ENCODE results near the gene CCDC192.

The CCDC192 gene

DNA sequence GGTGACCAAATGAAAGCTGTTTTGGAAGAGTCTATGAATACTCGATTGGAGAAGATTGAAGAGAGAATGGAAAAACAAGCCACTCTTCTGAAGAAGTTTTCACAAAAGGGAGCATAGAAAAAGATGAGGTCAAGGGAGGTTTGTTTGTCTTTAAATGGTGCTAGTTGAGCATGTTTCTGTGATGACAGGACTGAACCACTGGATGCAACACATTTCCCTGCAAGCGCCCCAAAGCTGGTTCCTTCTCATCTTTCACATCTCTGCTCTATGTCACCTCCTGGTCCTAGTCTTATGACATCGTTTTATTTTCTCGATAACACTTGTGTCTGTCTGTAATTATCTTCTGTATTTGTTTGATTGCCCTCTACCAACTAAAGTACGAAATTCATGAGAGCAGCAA is 3.8 kb upstream of the CCDC192 start:
- TF ChIP-seq EZH2phosphoT487 (IDR thresholded peaks at IDR 0.05; ENCODE audit: borderline replicate concordance, low read length), result no peak
- TF ChIP-seq, protein P1, sequence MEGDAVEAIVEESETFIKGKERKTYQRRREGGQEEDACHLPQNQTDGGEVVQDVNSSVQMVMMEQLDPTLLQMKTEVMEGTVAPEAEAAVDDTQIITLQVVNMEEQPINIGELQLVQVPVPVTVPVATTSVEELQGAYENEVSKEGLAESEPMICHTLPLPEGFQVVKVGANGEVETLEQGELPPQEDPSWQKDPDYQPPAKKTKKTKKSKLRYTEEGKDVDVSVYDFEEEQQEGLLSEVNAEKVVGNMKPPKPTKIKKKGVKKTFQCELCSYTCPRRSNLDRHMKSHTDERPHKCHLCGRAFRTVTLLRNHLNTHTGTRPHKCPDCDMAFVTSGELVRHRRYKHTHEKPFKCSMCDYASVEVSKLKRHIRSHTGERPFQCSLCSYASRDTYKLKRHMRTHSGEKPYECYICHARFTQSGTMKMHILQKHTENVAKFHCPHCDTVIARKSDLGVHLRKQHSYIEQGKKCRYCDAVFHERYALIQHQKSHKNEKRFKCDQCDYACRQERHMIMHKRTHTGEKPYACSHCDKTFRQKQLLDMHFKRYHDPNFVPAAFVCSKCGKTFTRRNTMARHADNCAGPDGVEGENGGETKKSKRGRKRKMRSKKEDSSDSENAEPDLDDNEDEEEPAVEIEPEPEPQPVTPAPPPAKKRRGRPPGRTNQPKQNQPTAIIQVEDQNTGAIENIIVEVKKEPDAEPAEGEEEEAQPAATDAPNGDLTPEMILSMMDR (IDR thresholded peaks at IDR 0.05; ENCODE audit: low read depth, low read length, poor library complexity, severe bottlenecking), result no peak
- Histone ChIP-seq H3K27ac (ENCODE audit: low read depth, low read length) (no peak overlapping the region), H3F3A (ENCODE audit: control insufficient read depth, insufficient read depth) (no peaks in the 10 kb centered on the region), H3K36me3 (ENCODE audit: control insufficient read depth, low read length) (no peaks in the 10 kb centered on the region), H4K20me1 (ENCODE audit: control insufficient read depth, insufficient read depth, low read depth, low read length) (no peaks in the 10 kb centered on the region), H3K9me3 (ENCODE audit: control insufficient read depth, insufficient read depth, low read length) (no peaks in the 10 kb centered on the region), H3K4me1 (ENCODE audit: control insufficient read depth, low read length) (no peaks in the 10 kb centered on the region), H3K4me2 (ENCODE audit: low read length) (no peak overlapping the region), H3K4me3 (ENCODE audit: low read length) (no peak overlapping the region), H3K27me3 (ENCODE audit: control insufficient read depth, low read length) (no peaks in the 10 kb centered on the region), H3K9me2 (replicated peaks; ENCODE audit: control insufficient read depth, low read length) (no peaks in the 10 kb centered on the region), H3K79me2 (ENCODE audit: control insufficient read depth, low read length) (no peaks in the 10 kb centered on the region)

DNA sequence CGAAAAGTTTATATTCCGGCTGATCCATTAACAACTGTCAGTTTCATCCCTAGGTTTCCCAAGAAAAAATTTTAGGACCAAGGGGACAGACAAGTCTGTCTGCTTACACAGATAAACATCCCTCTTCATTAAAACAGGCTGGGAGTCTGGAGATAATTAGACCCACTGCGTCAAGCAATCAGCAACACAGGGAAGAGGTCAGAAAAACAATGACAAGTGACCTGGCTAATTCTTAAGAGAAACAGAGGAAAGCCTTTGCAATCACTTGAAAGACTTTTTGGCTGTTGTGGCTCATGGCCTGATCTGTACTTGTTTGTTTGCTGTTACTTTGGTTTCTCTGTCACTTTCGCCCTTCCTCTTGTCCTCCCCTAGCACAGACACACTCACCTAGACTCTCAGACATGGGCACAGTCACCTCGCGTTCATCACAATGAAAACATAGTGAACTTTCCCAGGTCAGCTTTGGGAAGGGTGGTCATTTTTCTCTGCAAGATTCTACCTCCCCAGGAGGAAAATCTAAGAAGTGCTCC is 2.9 kb upstream of the CCDC192 start:
- H3K36me3 ChIP-seq (ENCODE audit: control insufficient read depth, low read length), result no peaks in the 10 kb centered on the region
- H3K4me1 ChIP-seq (ENCODE audit: control insufficient read depth, low read length), result no peaks in the 10 kb centered on the region
- H3K4me3 ChIP-seq (ENCODE audit: low read length), result no peak overlapping the region
- TF ChIP-seq EZH2phosphoT487 (IDR thresholded peaks at IDR 0.05; ENCODE audit: borderline replicate concordance, low read length), result no peak
- TF ChIP-seq, protein P1 (IDR thresholded peaks at IDR 0.05; ENCODE audit: low read depth, low read length, poor library complexity, severe bottlenecking), result no peak
- H3K9me3 ChIP-seq (ENCODE audit: control insufficient read depth, insufficient read depth, low read length), result no peaks in the 10 kb centered on the region
- no peak overlapping the region for H3K27ac ChIP-seq (ENCODE audit: low read depth, low read length)
- no peaks in the 10 kb centered on the region for H3K79me2 ChIP-seq (ENCODE audit: control insufficient read depth, low read length)
- H4K20me1 ChIP-seq (ENCODE audit: control insufficient read depth, insufficient read depth, low read depth, low read length), result no peaks in the 10 kb centered on the region
- H3F3A ChIP-seq (ENCODE audit: control insufficient read depth, insufficient read depth), result no peaks in the 10 kb centered on the region
- no peaks in the 10 kb centered on the region for H3K27me3 ChIP-seq (ENCODE audit: control insufficient read depth, low read length)
- H3K4me2 ChIP-seq (ENCODE audit: low read length), result no peak overlapping the region
- H3K9me2 ChIP-seq (replicated peaks; ENCODE audit: control insufficient read depth, low read length), result no peaks in the 10 kb centered on the region

- Histone ChIP-seq H3K9me2 (replicated peaks; ENCODE audit: control insufficient read depth, low read length) (no peaks in the 10 kb centered on the region), H3K9me3 (ENCODE audit: control insufficient read depth, insufficient read depth, low read length) (no peaks in the 10 kb centered on the region), H4K20me1 (ENCODE audit: control insufficient read depth, insufficient read depth, low read depth, low read length) (no peaks in the 10 kb centered on the region), H3K79me2 (ENCODE audit: control insufficient read depth, low read length) (no peaks in the 10 kb centered on the region), H3K4me2 (ENCODE audit: low read length) (no peak overlapping the region), H3K36me3 (ENCODE audit: control insufficient read depth, low read length) (no peaks in the 10 kb centered on the region), H3F3A (ENCODE audit: control insufficient read depth, insufficient read depth) (no peaks in the 10 kb centered on the region), H3K27me3 (ENCODE audit: control insufficient read depth, low read length) (no peaks in the 10 kb centered on the region), H3K4me1 (ENCODE audit: control insufficient read depth, low read length) (no peaks in the 10 kb centered on the region), H3K4me3 (ENCODE audit: low read length) (no peak overlapping the region), H3K27ac (ENCODE audit: low read depth, low read length) (no peak overlapping the region)
- no peak for TF ChIP-seq EZH2phosphoT487 (IDR thresholded peaks at IDR 0.05; ENCODE audit: borderline replicate concordance, low read length)
- TF ChIP-seq, protein P1 (IDR thresholded peaks at IDR 0.05; ENCODE audit: low read depth, low read length, poor library complexity, severe bottlenecking), result no peak
Measured at GRCh38 chr5:127702434-127702833, 757 bp upstream of the CCDC192 start.
